ENCODE data around the gene CARD18. TPM values are rescaled to one million over a fixed set of nuclear protein-coding genes. Genes with fewer than 3 reads are reported as not detected.

CARD18 gene
- total and polyA plus RNA-seq, 2 of the 13 experiments (the other 11 are each of a cell fraction or from before 2014, with no cell fraction given) = not detected

GRCh38 chr11:105152560-105152959 lies 13.0 kb upstream of the CARD18 start:
- H3K27me3 ChIP-seq (ENCODE audit: control insufficient read depth in 1 of 2, insufficient read depth in 2 of 2, low read length in 2 of 2) = no peaks in the 10 kb centered on the region; a peak in 1 of 5 replicates
- no peak overlapping the region for H2AFZ ChIP-seq (ENCODE audit: low read length)
- no peaks in the 10 kb centered on the region for H3K79me2 ChIP-seq (ENCODE audit: insufficient read depth, low read length)
- no peak overlapping the region for H3K27ac ChIP-seq (ENCODE audit: extremely low read length, insufficient read depth, low read length)
- no peaks in the 10 kb centered on the region for H3K36me3 ChIP-seq (replicated peaks in 1 of 2; ENCODE audit: control insufficient read depth in 1 of 2, insufficient read depth in 2 of 2, low read length in 2 of 2)
- H3K4me3 ChIP-seq (replicated peaks in 1 of 3; ENCODE audit: insufficient read depth in 1 of 3, low read depth in 2 of 3, low read length in 3 of 3) = no peak overlapping the region
- DNase-seq (ENCODE audit: low spot score) (no peak), FAIRE-seq (no peak), ATAC-seq (no peak)
- POLR2A ChIA-PET = no interaction called here
- no peaks in the 10 kb centered on the region for H3K9me3 ChIP-seq (ENCODE audit: low read length)
- CTCF ChIA-PET (ENCODE audit: low intra/inter-chr PET ratio, low total read pairs) = no interaction called here
- H4K20me1 ChIP-seq (ENCODE audit: insufficient read depth, low read length) = no peaks in the 10 kb centered on the region
- in situ Hi-C loops (cut with HindIII; ENCODE audit: extremely low pct_ligation_motif_present, low pct_unique_long_range_greater_than_20kb) = no loop called here
- BruUV-seq (replicated peaks) = no TSS peak
- H3K9ac ChIP-seq (ENCODE audit: insufficient read depth, low read depth, low read length) = no peak overlapping the region
- 70% methylated on average over 5 of the region's 5 CpGs for WGBS (ENCODE audit: low lambda C conversion rate)
- intact Hi-C loops (cut with micrococcal nuclease; ENCODE audit: unreplicated experiment) = no loop called here
- H3K4me1 ChIP-seq (ENCODE audit: insufficient read depth, low read length) = peaks cover 6% of the 10 kb centered on the region; the same call in 1 of the 2 replicates
- H3K4me2 ChIP-seq (ENCODE audit: low read depth, low read length) = no peak overlapping the region
- TF ChIP-seq RAD51 (IDR thresholded peaks at IDR 0.05; ENCODE audit: borderline replicate concordance) (no peak), AHDC1 (CRISPR knock-in tag; IDR thresholded peaks at IDR 0.05; ENCODE audit: borderline replicate concordance) (no peak), JUN (CRISPR knock-in tag; IDR thresholded peaks at IDR 0.05) (no peak)

Measured in HepG2 (cell line).